HuH-7 (cell line): ENCODE measurements around the gene NPTX1.

Experiments used
- DNase-seq: peaks from one replicate; pipeline ENCODE4 v3.0.0; 2011; ENCODE audit warnings: low spot score

Gene NPTX1

DNA sequence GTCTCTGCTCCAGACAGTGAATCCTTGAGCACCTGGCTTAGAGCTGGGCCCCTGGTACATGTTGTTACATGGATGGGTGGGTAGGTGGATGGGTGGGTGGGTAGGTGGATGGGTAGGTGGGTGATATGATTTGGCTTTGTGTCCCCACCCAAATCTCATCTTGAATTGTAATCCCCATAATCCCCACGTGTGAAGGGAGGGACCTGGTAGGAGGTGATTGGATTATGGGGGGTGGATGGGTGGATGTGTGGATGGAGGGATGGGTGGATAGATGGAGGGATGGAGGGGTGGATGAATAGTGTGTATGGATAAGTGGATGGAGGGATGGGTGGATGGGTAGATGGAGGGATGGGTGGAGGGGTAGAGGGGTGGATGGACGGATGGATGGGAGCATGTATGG lies 26.6 kb upstream of the NPTX1 start:
- no peak for DNase-seq

DNA sequence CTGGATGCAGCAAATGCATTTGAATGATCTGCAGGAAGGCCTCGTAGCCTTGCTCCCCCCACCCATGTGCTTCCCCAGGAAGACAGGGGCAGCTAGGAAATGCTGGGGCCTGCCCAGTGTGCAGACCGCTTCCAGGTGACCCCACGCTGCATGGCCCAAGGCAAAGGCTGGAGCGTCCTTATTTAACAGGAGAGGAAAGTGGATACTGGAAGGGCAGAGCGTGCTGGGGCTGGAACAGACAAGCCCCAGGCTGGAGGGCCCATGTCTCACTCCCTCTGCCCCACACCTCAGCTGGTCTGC lies 26.1 kb upstream of the NPTX1 start:
- DNase-seq, result no peak

- DNase-seq, result no peak
Observed at GRCh38 chr17:80501741-80502577, 25.6 kb upstream of the NPTX1 start.

DNA sequence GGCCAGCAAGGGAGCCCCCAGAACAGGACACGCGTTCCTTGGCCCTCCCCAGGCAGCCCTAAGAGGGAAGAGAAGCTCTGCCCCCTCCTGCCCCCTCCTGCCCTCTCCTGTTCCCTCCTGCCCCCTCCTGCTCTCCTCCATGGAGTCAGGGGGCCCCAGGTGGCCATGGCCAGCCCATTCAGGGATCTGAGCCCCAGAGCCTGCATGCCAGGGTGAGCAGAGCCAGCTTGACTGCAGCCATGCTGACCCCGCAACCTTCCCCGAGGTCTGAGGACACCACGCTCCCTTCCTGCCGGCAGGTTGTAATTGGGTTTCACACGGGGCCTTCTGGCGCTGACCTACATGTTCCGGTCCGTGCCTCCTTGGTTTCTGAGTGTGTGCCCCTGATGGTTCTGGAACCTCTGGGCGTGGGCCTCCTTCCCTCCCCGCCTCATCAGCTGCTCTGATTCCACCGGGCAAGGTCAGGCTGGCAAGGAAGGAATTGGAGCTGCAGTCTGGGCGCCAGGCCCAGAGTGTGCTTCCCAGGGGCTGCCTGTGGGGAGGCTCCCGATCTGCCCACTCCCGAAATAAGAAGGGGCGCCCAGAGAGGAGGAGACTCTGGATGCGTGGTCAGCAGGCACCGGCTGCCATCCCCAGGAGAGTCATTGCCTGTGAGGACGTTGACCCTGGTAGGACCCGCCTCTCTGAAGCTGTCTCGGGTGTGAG lies 23.7 kb upstream of the NPTX1 start:
- DNase-seq, result no peak

GRCh38 chr17:80499560-80499959 lies 23.2 kb upstream of the NPTX1 start:
- DNase-seq, result no peak

DNA sequence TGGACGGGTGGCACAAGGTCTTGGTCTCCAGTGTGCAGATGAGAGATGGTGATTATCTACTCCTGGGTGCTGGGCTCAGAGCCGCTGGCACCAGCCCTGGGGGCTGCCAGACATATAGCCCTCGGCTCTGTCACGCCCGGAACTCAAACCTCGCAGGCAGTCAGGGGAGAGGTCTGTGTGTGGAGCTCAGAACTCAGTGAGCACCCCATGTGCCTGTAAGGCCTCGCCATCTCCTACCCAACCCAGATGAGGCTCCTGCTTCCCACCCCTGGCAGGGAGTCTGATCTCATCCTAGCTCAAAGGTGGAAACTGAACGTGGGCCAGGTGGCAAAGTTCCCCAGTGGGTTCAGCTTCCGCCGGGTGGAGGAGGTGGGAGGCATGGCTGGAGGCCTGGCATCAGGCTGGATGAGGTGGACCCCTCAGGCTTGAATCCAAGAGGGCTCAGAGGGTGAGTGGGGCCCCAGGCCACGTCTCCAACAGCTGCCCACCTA lies 22.6 kb upstream of the NPTX1 start:
- DNase-seq, result no peak

GRCh38 chr17:80498242-80498919 lies 22.0 kb upstream of the NPTX1 start:
- no peak for DNase-seq

GRCh38 chr17:80497726-80498241 lies 21.4 kb upstream of the NPTX1 start:
- DNase-seq, result no peak

- DNase-seq, result no peak
Observed at GRCh38 chr17:80494547-80494946, 18.1 kb upstream of the NPTX1 start.

DNA sequence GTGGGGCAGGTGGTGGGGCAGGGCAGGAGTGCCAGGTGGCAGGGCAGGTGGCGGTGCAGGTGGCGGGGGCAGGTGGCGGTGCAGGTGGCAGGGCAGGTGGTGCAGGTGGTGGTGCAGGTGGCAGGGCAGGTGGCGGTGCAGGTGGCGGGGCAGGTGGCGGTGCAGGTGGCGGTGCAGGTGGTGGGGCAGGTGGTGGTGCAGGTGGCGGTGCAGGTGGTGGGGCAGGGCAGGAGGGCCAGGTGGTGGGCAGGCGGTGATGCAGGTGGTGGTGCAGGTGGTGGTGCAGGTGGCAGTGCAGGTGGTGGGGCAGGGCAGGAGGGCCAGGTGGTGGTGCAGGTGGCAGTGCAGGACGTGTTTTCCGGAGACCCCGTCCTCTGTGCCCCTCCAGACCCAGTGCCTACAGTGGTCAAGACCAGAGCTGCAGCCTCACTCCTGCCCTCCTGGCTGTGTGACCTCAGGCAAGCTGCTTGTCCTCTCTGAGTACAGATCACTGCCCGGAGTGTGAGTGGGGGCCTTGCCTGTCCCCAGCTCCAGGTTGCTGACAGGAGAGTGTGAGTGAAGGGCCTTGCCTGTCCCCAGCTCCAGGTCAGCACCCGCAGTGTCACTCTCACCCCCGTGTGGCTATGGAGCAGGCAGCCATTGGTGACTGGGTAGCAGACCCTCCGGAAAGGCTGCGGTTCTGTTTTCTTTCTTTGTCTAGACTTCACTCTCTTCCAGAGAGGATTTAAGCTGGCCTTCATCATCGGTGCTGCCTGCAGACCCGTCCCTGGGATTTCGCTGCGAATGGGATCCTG lies 16.1 kb upstream of the NPTX1 start:
- no peak for DNase-seq

GRCh38 chr17:80491478-80492342 lies 15.3 kb upstream of the NPTX1 start:
- DNase-seq, result peak; percentile 84

DNA sequence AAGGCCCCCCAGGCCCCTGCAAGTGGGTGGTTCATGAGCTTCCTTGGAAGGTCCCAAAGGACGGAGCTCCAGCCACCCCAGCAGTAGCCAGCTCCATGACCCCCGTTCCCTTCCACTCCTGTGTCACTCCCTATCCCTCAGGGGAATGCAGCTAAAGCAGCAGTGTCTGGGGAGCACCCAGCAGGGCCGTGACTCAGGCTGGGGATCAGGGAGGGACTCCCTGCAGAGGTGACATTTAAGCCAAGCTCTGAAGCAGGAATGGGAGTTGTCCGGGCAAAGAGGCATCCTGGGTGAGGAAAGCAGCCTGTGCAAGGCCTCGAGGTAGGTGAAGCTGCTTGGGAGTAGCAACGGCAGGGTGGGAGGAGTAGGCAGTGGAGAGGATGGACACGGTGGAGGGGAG lies 11.1 kb upstream of the NPTX1 start:
- DNase-seq, result no peak

GRCh38 chr17:80486692-80487091 lies 10.3 kb upstream of the NPTX1 start:
- no peak for DNase-seq

- DNase-seq, result no peak
Observed at GRCh38 chr17:80485846-80486245, 9.4 kb upstream of the NPTX1 start.

DNA sequence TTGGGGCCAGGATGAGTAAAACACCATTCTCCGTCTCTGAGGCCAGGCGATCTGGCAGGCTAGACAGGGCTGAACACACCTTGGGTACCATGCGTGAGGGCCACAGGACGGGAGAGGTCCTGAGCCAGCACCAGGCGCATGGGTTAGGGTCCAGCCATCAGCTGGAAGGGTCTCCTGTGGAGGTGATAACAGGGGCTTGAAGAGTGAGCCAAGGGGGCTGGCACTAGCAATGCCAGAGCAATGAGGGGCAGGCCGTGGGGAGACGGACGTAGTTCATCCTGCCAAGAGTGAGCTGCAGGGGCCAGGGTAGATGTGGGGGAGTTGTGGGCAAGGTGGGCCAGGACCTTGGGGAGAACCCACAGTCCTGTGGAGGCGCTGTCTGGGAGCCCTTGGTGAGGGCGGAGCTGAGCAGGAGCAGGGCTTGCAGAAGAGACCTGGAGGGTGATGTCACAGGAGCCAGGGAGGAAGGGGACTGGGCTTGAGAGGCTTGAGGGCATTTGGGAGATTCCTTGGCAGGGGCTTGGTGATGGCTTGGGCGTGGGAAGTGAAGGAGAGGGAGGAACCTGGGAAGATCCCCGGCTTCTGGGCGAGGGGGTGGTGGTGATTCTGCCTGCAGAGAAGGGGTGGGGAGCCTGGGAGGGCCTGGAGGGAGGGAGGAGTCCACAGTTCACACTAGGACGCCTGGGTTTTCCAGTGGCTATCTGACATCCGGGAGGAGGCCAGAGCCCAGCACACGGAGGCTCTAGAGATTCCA lies 6.3 kb upstream of the NPTX1 start:
- DNase-seq, result no peak

GRCh38 chr17:80482058-80482318 lies 5.6 kb upstream of the NPTX1 start:
- no peak for DNase-seq

GRCh38 chr17:80481284-80482057 lies 5.1 kb upstream of the NPTX1 start:
- DNase-seq, result no peak

GRCh38 chr17:80480248-80480647 lies 3.8 kb upstream of the NPTX1 start:
- DNase-seq, result no peak

DNA sequence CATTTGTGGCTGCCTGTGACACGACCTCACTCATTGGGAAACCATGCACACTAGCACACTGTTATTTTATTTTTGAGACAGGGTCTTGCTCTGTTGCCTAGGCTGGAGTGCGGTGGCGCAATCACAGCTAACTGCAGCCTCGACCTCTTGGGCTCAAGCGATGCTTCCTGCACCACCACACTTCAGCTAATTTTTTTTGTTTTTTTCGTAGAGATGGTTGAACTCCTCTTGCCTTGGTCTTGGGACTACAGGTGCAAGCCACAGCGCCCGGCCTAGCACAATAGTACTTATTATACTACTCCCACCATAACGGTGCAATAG lies 2.8 kb upstream of the NPTX1 start:
- no peak for DNase-seq
